H9 (cell line): Measurements from ENCODE around the gene NHS. TPM values are rescaled to one million over a fixed set of nuclear protein-coding genes. Genes with fewer than 3 reads are reported as not detected.

Experiments used
- DNase-seq: peaks from one replicate; pipeline ENCODE4 v3.0.0-alpha.2; 2017
- H2AFZ ChIP-seq: one replicate; pipeline ENCODE4 v1.6.1; 2013; ENCODE audit warnings: mild to moderate bottlenecking, low read length, control low read depth, moderate library complexity
- H2AK5ac ChIP-seq: 2 replicates; pipeline ENCODE4 v1.6.1; 2013; ENCODE audit warnings: low read length, control low read depth, mixed read lengths; ENCODE audit not compliant: insufficient read length
- H2BK120ac ChIP-seq: one replicate; pipeline ENCODE4 v1.6.1; 2013; ENCODE audit warnings: low read depth, mild to moderate bottlenecking, low read length, control low read depth, inconsistent platforms; ENCODE audit not compliant: poor library complexity, severe bottlenecking
- H2BK12ac ChIP-seq: 2 replicates; pipeline ENCODE4 v1.6.1; 2013; ENCODE audit warnings: low read length, control low read depth, mixed read lengths, low read depth; ENCODE audit not compliant: insufficient read length
- H2BK15ac ChIP-seq: 2 replicates; pipeline ENCODE4 v1.6.1; 2013; ENCODE audit warnings: low read depth, low read length, control low read depth
- H2BK20ac ChIP-seq: one replicate; pipeline ENCODE4 v1.6.1; 2013; ENCODE audit warnings: low read depth, mild to moderate bottlenecking, low read length, control low read depth, inconsistent platforms; ENCODE audit not compliant: poor library complexity, severe bottlenecking
- H2BK5ac ChIP-seq: 2 replicates; pipeline ENCODE4 v1.6.1; 2013; ENCODE audit warnings: low read length, control low read depth, mixed read lengths; ENCODE audit not compliant: insufficient read length
- H3K14ac ChIP-seq: 2 replicates; pipeline ENCODE4 v1.6.1; 2013; ENCODE audit warnings: low read length, control low read depth; ENCODE audit not compliant: insufficient read depth
- H3K18ac ChIP-seq: 2 replicates; pipeline ENCODE4 v1.6.1; 2013; ENCODE audit warnings: low read depth, mild to moderate bottlenecking, mixed read lengths, low read length, control low read depth; ENCODE audit not compliant: insufficient read length
- H3K23ac ChIP-seq: 2 replicates; pipeline ENCODE4 v1.6.1; 2013; ENCODE audit warnings: low read length, control low read depth, mixed read lengths, low read depth; ENCODE audit not compliant: insufficient read length
- H3K23me2 ChIP-seq: 2 replicates; pipeline ENCODE4 v1.6.1; 2013; ENCODE audit warnings: low read depth, mild to moderate bottlenecking, mixed read lengths, low read length, control low read depth; ENCODE audit not compliant: insufficient read length, poor library complexity, severe bottlenecking
- H3K27ac ChIP-seq: 2 replicates; pipeline ENCODE4 v1.5.1; 2013; ENCODE audit warnings: low read length, control low read depth, mixed read lengths, low read depth; ENCODE audit not compliant: insufficient read length
- H3K27me3 ChIP-seq: 2 replicates; pipeline ENCODE4 v1.6.1; 2013; ENCODE audit warnings: low read length, control low read depth, inconsistent platforms; ENCODE audit not compliant: insufficient read depth
- H3K4ac ChIP-seq: 2 replicates; pipeline ENCODE4 v1.6.1; 2013; ENCODE audit warnings: low read depth, mild to moderate bottlenecking, control low read depth, inconsistent platforms, low read length, moderate library complexity
- H3K4me1 ChIP-seq: 2 replicates; pipeline ENCODE4 v1.6.1; 2013; ENCODE audit warnings: low read length, control low read depth, inconsistent platforms; ENCODE audit not compliant: insufficient read depth
- H3K4me2 ChIP-seq: 2 replicates; pipeline ENCODE4 v1.6.1; 2013; ENCODE audit warnings: low read length, control low read depth, mixed read lengths; ENCODE audit not compliant: insufficient read length, insufficient read depth
- H3K56ac ChIP-seq: 2 replicates; pipeline ENCODE4 v1.6.1; 2013; ENCODE audit warnings: low read depth, mild to moderate bottlenecking, mixed read lengths, low read length, control low read depth; ENCODE audit not compliant: insufficient read length
- H3K79me1 ChIP-seq: 2 replicates; pipeline ENCODE4 v1.6.1; 2013; ENCODE audit warnings: low read depth, mild to moderate bottlenecking, moderate library complexity, low read length, control low read depth, inconsistent platforms; ENCODE audit not compliant: insufficient read depth, poor library complexity, severe bottlenecking
- H3K79me2 ChIP-seq: 2 replicates; pipeline ENCODE4 v1.6.1; 2013; ENCODE audit warnings: low read length, control low read depth, inconsistent platforms; ENCODE audit not compliant: insufficient read depth
- H3K9ac ChIP-seq: 2 replicates; pipeline ENCODE4 v1.6.1; 2013; ENCODE audit warnings: low read length, control low read depth, mixed read lengths; ENCODE audit not compliant: insufficient read length; ENCODE audit errors: extremely low read depth
- H3K9me3 ChIP-seq: one replicate; pipeline ENCODE4 v1.6.1; 2013; ENCODE audit warnings: low read depth, low read length, inconsistent platforms; ENCODE audit not compliant: control insufficient read depth
- H3T11ph ChIP-seq: one replicate; pipeline ENCODE4 v1.6.1; 2013; ENCODE audit warnings: mild to moderate bottlenecking, low read length, control low read depth, inconsistent platforms
- H4K20me1 ChIP-seq: one replicate; pipeline ENCODE4 v1.6.1; 2013; ENCODE audit not compliant: control insufficient read depth, insufficient read length, insufficient read depth
- H4K5ac ChIP-seq: 2 replicates; pipeline ENCODE4 v1.6.1; 2013; ENCODE audit warnings: low read depth, mild to moderate bottlenecking, mixed read lengths, low read length, control low read depth; ENCODE audit not compliant: insufficient read length
- H4K8ac ChIP-seq: replicated peaks from 2 replicates; pipeline ENCODE4 v1.6.1; 2013; ENCODE audit warnings: low read length, control low read depth, mixed read lengths, low read depth; ENCODE audit not compliant: insufficient read length
- H4K91ac ChIP-seq: 2 replicates; pipeline ENCODE4 v1.6.1; 2013; ENCODE audit warnings: low read depth, mild to moderate bottlenecking, moderate library complexity, mixed read lengths, low read length, control low read depth; ENCODE audit not compliant: insufficient read length
- H3K27ac Mint-ChIP-seq, 3 experiments: 2 replicates in 2 of 3; 3 replicates in 1 of 3; pipeline ENCODE4 v1.8.0; 2020 to 2021; ENCODE audit warnings: mixed read lengths in 3 of 3, mild to moderate bottlenecking in 1 of 3, moderate library complexity in 1 of 3
- H3K27me3 Mint-ChIP-seq: 2 replicates; pipeline ENCODE4 v1.8.0; 2021; ENCODE audit warnings: low read depth, mild to moderate bottlenecking, moderate library complexity, mixed read lengths
- H3K36me3 Mint-ChIP-seq, 3 experiments: 2 replicates in 2 of 3; 3 replicates in 1 of 3; pipeline ENCODE4 v1.8.0; 2020 to 2021; ENCODE audit warnings: low read depth in 3 of 3, mixed read lengths in 3 of 3; ENCODE audit not compliant: insufficient read depth in 1 of 3
- H3K4me1 Mint-ChIP-seq, 2 experiments: 2 replicates each; pipeline ENCODE4 v1.8.0; 2020; ENCODE audit warnings: mixed read lengths in 2 of 2
- H3K4me3 Mint-ChIP-seq, 2 experiments: 2 replicates in 1 of 2; 3 replicates in 1 of 2; pipeline ENCODE4 v1.8.0; 2020 to 2021; ENCODE audit warnings: mild to moderate bottlenecking in 2 of 2, mixed read lengths in 2 of 2, moderate library complexity in 1 of 2
- H3K9me3 Mint-ChIP-seq, 2 experiments: 2 replicates in 1 of 2; 3 replicates in 1 of 2; pipeline ENCODE4 v1.8.0; 2020; ENCODE audit warnings: mild to moderate bottlenecking in 2 of 2, mixed read lengths in 2 of 2, moderate library complexity in 1 of 2
- WGBS: extraction: QIAGEN DNeasy Blood & Tissue Kit; methylation state at CpG from one replicate; pipeline ENCODE4 v1.1.7; 2013; ENCODE audit warnings: missing lambda C conversion rate, low lambda C conversion rate, mixed read lengths; ENCODE audit not compliant: insufficient read length; ENCODE audit errors: extremely low coverage; 5-methylcytosine and 5-hydroxymethylcytosine counted together
- total RNA-seq: library from RNA; stranded (reverse); gene quantifications from 2 replicates; pipeline ENCODE4 v1.2.1, GENCODE V29; 2021
- TF ChIP-seq, protein P1 (sequence below): fragments of 200-600 bp; sonication (generic); conservative IDR thresholded peaks from 3 replicates; pipeline ENCODE4 v1.8.0; 2021; ENCODE audit warnings: antibody characterized with exemption, mild to moderate bottlenecking

Gene NHS
- total RNA-seq, 1 experiment from 2014 or later, result 8.7 TPM

DNA sequence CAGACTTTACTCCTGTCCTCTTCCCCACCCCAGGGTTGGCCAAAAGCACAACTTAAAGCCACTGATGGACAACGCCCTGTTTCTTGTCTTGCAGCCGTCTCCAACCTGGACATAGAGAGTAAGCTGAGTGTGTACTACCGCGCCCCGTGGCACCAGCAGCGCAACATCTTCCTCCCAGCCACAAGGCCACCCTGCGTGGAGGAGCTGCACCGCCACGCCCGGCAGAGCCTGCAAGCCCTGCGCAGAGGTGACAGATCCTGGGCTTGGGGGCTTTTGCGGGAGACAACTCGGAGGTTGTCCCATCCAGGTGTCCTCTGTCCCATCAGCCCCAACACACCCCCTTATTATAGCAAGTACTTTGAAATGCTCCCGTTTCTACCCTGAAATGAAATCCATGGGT is 312.6 kb downstream of the NHS start:
- Histone ChIP-seq H2AFZ (no peak overlapping the region), H3K9ac (no peak overlapping the region), H3K23ac (no peak overlapping the region), H3K18ac (no peak overlapping the region), H4K5ac (no peak overlapping the region), H3T11ph (no peak overlapping the region), H3K79me1 (no peaks in the 10 kb centered on the region), H3K23me2 (no peaks in the 10 kb centered on the region), H3K79me2 (no peaks in the 10 kb centered on the region), H2AK5ac (no peak overlapping the region), H4K8ac (no peak overlapping the region), H3K9me3 (no peaks in the 10 kb centered on the region), H3K14ac (no peak overlapping the region), H3K27ac (no peak overlapping the region), H4K91ac (no peak overlapping the region), H2BK20ac (no peak overlapping the region), H3K27me3 (no peaks in the 10 kb centered on the region), H2BK5ac (no peak overlapping the region), H3K4ac (no peak overlapping the region), H3K56ac (no peak overlapping the region), H3K4me2 (no peak overlapping the region), H2BK15ac (no peak overlapping the region), H2BK12ac (no peak overlapping the region), H3K4me1 (no peaks in the 10 kb centered on the region), H2BK120ac (no peak overlapping the region), H4K20me1 (no peaks in the 10 kb centered on the region)
- no CpG with 5 or more reads among the region's 14 CpGs for WGBS
- Mint-ChIP-seq H3K4me3 (no peak overlapping the region), H3K4me1 (peaks cover 10 to 15% of the 10 kb centered on the region in 2 experiments), H3K36me3 (no peaks in the 10 kb centered on the region), H3K27me3 (no peaks in the 10 kb centered on the region), H3K9me3 (no peaks in the 10 kb centered on the region), H3K27ac (no peak overlapping the region; a peak in 1 of 7 replicates)
- TF ChIP-seq, protein P1, sequence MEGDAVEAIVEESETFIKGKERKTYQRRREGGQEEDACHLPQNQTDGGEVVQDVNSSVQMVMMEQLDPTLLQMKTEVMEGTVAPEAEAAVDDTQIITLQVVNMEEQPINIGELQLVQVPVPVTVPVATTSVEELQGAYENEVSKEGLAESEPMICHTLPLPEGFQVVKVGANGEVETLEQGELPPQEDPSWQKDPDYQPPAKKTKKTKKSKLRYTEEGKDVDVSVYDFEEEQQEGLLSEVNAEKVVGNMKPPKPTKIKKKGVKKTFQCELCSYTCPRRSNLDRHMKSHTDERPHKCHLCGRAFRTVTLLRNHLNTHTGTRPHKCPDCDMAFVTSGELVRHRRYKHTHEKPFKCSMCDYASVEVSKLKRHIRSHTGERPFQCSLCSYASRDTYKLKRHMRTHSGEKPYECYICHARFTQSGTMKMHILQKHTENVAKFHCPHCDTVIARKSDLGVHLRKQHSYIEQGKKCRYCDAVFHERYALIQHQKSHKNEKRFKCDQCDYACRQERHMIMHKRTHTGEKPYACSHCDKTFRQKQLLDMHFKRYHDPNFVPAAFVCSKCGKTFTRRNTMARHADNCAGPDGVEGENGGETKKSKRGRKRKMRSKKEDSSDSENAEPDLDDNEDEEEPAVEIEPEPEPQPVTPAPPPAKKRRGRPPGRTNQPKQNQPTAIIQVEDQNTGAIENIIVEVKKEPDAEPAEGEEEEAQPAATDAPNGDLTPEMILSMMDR, result no peak
- no peak for DNase-seq
